ENCODE measurements around the gene HSFX3. TPM values are rescaled to one million over a fixed set of nuclear protein-coding genes. Genes with fewer than 3 reads are reported as not detected.
A peak's percentile ranks its signal among the peaks of the same experiment; 100 is the strongest.

Gene HSFX3
- total RNA-seq, 1 experiment from 2014 or later: not detected

DNA sequence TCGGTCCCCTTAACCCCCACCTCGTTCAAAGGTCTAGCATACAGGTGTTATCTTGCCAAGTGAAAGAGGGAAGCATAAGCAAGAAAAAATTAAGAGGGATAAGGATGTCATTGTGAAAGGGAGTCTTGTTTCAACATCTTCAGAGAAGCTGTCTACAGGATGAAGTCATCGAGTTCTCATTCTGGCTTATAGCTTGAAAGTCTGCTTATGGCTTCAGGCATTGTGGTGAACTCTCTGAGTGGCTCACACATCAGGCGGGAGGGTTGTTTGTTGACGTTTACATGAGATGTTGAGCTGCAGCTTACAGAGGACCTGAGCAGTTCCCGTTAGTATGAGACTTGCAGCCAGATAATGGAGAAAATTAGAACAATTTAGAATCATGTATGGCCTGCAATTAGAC is 20.9 kb upstream of the HSFX3 start:
- Histone ChIP-seq H4K20me1 (ENCODE audit: insufficient read depth) (no peaks in the 10 kb centered on the region), H3K4me2 (peak overlapping the region; percentile 22), H3K4me3 (no peak overlapping the region), H3K27ac (no peak overlapping the region), H3K4me1 (replicated peaks; ENCODE audit: insufficient read depth) (peaks cover 16% of the 10 kb centered on the region), H3K27me3 (ENCODE audit: insufficient read depth, low read depth) (no peaks in the 10 kb centered on the region), H3F3A (ENCODE audit: insufficient read depth, low read depth) (peaks cover 15% of the 10 kb centered on the region), H3K36me3 (ENCODE audit: low read depth) (no peaks in the 10 kb centered on the region), H3K9me2 (ENCODE audit: insufficient read depth) (no peaks in the 10 kb centered on the region), H3K9me3 (ENCODE audit: insufficient read depth, low read depth) (no peaks in the 10 kb centered on the region), H3K79me2 (ENCODE audit: low read depth) (no peaks in the 10 kb centered on the region), H2AFZ (no peak overlapping the region)
- ChIA-PET CTCF (no interaction called here), POLR2A (ENCODE audit: unreplicated experiment) (interaction anchor here (0.6 to 0.7 kb wide), 2 partner anchors 30 to 32 kb away, joined by 4 to 8 read pairs; partner anchors contain the start of gene EOLA1)
- TF ChIP-seq EZH2 (IDR thresholded peaks at IDR 0.05; ENCODE audit: low read depth): no peak
- TF ChIP-seq, protein P1, sequence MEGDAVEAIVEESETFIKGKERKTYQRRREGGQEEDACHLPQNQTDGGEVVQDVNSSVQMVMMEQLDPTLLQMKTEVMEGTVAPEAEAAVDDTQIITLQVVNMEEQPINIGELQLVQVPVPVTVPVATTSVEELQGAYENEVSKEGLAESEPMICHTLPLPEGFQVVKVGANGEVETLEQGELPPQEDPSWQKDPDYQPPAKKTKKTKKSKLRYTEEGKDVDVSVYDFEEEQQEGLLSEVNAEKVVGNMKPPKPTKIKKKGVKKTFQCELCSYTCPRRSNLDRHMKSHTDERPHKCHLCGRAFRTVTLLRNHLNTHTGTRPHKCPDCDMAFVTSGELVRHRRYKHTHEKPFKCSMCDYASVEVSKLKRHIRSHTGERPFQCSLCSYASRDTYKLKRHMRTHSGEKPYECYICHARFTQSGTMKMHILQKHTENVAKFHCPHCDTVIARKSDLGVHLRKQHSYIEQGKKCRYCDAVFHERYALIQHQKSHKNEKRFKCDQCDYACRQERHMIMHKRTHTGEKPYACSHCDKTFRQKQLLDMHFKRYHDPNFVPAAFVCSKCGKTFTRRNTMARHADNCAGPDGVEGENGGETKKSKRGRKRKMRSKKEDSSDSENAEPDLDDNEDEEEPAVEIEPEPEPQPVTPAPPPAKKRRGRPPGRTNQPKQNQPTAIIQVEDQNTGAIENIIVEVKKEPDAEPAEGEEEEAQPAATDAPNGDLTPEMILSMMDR (conservative IDR thresholded peaks at IDR 0.05): no peak
- no TSS peak for BruUV-seq (replicated peaks)
- peak; percentile 14 to 95 for DNase-seq
- intact Hi-C loops (cut with micrococcal nuclease; ENCODE audit: unreplicated experiment): no loop called here

DNA sequence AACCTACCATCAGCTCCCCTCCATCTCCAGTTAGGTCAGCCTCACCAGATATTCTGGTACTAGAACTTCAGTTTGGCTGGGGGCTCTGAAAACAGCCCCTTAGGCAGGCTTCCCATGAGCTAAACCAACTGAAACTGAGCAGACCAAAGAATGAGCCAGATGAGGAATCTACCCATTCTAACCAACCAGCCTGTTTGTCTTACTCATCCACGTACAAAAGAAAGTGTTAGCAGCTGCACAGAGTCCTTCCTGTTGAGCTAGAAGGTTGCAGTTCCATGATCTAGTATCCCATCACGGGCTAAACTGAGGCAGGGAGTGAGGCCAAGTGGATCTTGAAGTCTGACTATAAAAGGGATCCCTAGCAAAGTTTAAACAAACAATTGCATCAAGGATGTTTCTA is 20.0 kb upstream of the HSFX3 start:
- POLR2A ChIA-PET (ENCODE audit: unreplicated experiment): interaction anchor here (0.6 kb wide), 1 partner anchor 29 kb away, joined by 3 read pairs; the partner anchor contains the start of gene EOLA1
- Histone ChIP-seq H3K4me2 (0 out of 2 replicates have a peak overlapping the region, but pooled peaks have one; percentile 22), H3K9me2 (ENCODE audit: insufficient read depth) (no peaks in the 10 kb centered on the region), H4K20me1 (ENCODE audit: insufficient read depth) (no peaks in the 10 kb centered on the region), H3K27me3 (ENCODE audit: insufficient read depth, low read depth) (no peaks in the 10 kb centered on the region), H2AFZ (no peak overlapping the region), H3F3A (ENCODE audit: insufficient read depth, low read depth) (peaks cover 15% of the 10 kb centered on the region), H3K4me1 (replicated peaks; ENCODE audit: insufficient read depth) (peaks cover 16% of the 10 kb centered on the region), H3K4me3 (no peak overlapping the region), H3K9me3 (ENCODE audit: insufficient read depth, low read depth) (no peaks in the 10 kb centered on the region), H3K27ac (no peak overlapping the region), H3K36me3 (ENCODE audit: low read depth) (no peaks in the 10 kb centered on the region), H3K79me2 (ENCODE audit: low read depth) (no peaks in the 10 kb centered on the region)
- BruUV-seq (replicated peaks): no TSS peak
- CTCF ChIA-PET: no interaction called here
- intact Hi-C loops (cut with micrococcal nuclease; ENCODE audit: unreplicated experiment): no loop called here
- DNase-seq: no peak
- TF ChIP-seq, protein P1 (conservative IDR thresholded peaks at IDR 0.05): no peak
- no peak for TF ChIP-seq EZH2 (IDR thresholded peaks at IDR 0.05; ENCODE audit: low read depth)

DNA sequence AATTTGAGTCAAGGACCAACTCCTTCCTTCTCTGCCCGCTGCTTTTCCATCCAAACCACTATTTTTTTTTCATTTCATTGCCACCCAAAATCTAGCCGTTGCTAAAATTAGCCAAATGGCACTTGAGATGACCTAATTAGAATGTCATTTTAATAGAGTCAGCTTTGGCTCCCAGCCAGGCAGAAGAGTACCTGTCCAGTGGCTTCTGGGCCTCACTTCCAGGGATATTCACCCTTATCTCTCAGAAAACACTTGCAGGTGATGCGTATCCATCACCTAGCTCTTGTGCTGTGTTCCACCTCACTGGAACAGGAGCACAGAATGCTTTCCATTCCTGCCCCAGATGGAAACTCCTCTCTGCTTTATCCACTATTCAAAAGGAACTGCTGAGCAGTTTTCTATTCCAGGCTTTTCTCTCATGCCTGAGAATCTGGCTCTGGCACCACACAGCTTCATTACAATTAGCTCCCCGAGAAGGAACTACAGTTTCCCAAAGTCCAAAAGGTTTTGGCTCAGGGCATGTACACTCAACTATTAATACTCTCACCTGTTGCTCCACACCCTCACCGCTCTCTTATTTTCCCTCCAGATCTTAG is 19.1 kb upstream of the HSFX3 start:
- no peaks in the 10 kb centered on the region for H4K20me1 ChIP-seq (ENCODE audit: insufficient read depth)
- no peak overlapping the region for H3K4me2 ChIP-seq
- POLR2A ChIA-PET (ENCODE audit: unreplicated experiment): no interaction called here
- H3F3A ChIP-seq (ENCODE audit: insufficient read depth, low read depth): peaks cover 15% of the 10 kb centered on the region
- TF ChIP-seq EZH2 (IDR thresholded peaks at IDR 0.05; ENCODE audit: low read depth): no peak
- TF ChIP-seq, protein P1 (conservative IDR thresholded peaks at IDR 0.05): no peak
- no peak overlapping the region for H3K27ac ChIP-seq
- H2AFZ ChIP-seq: no peak overlapping the region
- no peak overlapping the region for H3K4me3 ChIP-seq
- no peaks in the 10 kb centered on the region for H3K27me3 ChIP-seq (ENCODE audit: insufficient read depth, low read depth)
- BruUV-seq (replicated peaks): no TSS peak
- peaks cover 16% of the 10 kb centered on the region for H3K4me1 ChIP-seq (replicated peaks; ENCODE audit: insufficient read depth)
- CTCF ChIA-PET: no interaction called here
- no peaks in the 10 kb centered on the region for H3K9me3 ChIP-seq (ENCODE audit: insufficient read depth, low read depth)
- H3K9me2 ChIP-seq (ENCODE audit: insufficient read depth): no peaks in the 10 kb centered on the region
- H3K36me3 ChIP-seq (ENCODE audit: low read depth): no peaks in the 10 kb centered on the region
- no peaks in the 10 kb centered on the region for H3K79me2 ChIP-seq (ENCODE audit: low read depth)
- DNase-seq: no peak
- intact Hi-C loops (cut with micrococcal nuclease; ENCODE audit: unreplicated experiment): no loop called here

Measured in PC-9 (cell line).